Measurements from ENCODE around the gene SIGLEC15.
"Not testable (repeated sequence)": the region's sequence is repeated elsewhere in the genome, so short reads cannot be mapped to it uniquely, and the experiment has no call there.

SIGLEC15 gene

DNA sequence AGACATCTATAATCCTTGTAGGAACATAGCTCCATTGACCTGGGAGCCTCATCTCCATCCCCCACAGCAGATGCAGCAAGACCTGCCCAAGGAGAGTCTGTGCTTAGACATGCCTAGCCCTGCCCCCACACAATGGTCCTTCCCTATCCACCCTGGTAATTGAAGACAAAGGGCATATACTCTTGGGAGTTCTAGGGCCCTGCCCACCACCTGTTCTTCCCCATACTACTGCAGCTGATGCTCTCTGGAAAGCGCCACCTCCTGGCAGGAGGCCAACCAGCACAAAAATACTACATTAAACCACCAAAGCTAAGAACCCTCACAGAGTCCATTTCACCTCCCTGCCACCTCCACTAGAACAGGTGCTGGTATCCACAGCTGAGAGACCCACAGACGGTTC, 18.3 kb upstream of the SIGLEC15 start:
- H3K9me3 ChIP-seq (replicated peaks in 1 of 2; ENCODE audit: control insufficient read depth in 2 of 2, insufficient read depth in 1 of 2, low read depth in 1 of 2, low read length in 2 of 2); H3K79me1 ChIP-seq (ENCODE audit: low read depth, low read length); H3K18ac ChIP-seq (ENCODE audit: low read length); H2BK5ac ChIP-seq (ENCODE audit: low read length); H4K91ac ChIP-seq (ENCODE audit: low read depth, low read length, poor library complexity); DNase-seq (ENCODE audit: low spot score); H3K27ac ChIP-seq (replicated peaks; ENCODE audit: low read length); H3K27me3 ChIP-seq (ENCODE audit: control insufficient read depth in 3 of 3, insufficient read depth in 3 of 3, low read depth in 1 of 3, low read length in 3 of 3); H2BK15ac ChIP-seq (ENCODE audit: low read length); H3K23ac ChIP-seq (ENCODE audit: low read depth, low read length, poor library complexity); H3K14ac ChIP-seq (ENCODE audit: low read length); H3K36me3 ChIP-seq (replicated peaks in 1 of 2; ENCODE audit: control insufficient read depth in 2 of 2, insufficient read depth in 2 of 2, low read length in 2 of 2); H2AK5ac ChIP-seq (ENCODE audit: low read depth, low read length); H4K8ac ChIP-seq (ENCODE audit: low read depth, low read length); H2BK120ac ChIP-seq (ENCODE audit: low read depth, low read length); H3K4ac ChIP-seq (ENCODE audit: low read length); H3K4me1 ChIP-seq (ENCODE audit: control insufficient read depth in 2 of 2, insufficient read depth in 1 of 2, low read depth in 1 of 2, low read length in 2 of 2); H3K4me3 ChIP-seq (ENCODE audit: low read length in 2 of 2); H3K4me2 ChIP-seq (ENCODE audit: insufficient read depth, low read length, poor library complexity, severe bottlenecking); H3K9ac ChIP-seq (ENCODE audit: low read depth, low read length, poor library complexity): not testable (repeated sequence)
- peak overlapping the region; percentile 12 for H2AFZ ChIP-seq (ENCODE audit: low read length)
- WGBS, 2 donors (ENCODE audit: extremely low coverage in 2 of 2, insufficient read length in 2 of 2, insufficient replicate concordance in 1 of 2) = no CpG with 5 or more reads among the region's 2 CpGs
- H2BK12ac ChIP-seq (ENCODE audit: low read length) = peak overlapping the region; percentile 41

GRCh38 chr18:45814733-45815132, 10.7 kb upstream of the SIGLEC15 start:
- H2AK5ac ChIP-seq (ENCODE audit: low read depth, low read length); H3K23ac ChIP-seq (ENCODE audit: low read depth, low read length, poor library complexity); DNase-seq (ENCODE audit: low spot score); H3K27ac ChIP-seq (replicated peaks; ENCODE audit: low read length); H3K27me3 ChIP-seq (ENCODE audit: control insufficient read depth in 3 of 3, insufficient read depth in 3 of 3, low read depth in 1 of 3, low read length in 3 of 3); H3K14ac ChIP-seq (ENCODE audit: low read length); H4K91ac ChIP-seq (ENCODE audit: low read depth, low read length, poor library complexity); H3K4me3 ChIP-seq (ENCODE audit: low read length in 2 of 2); H3K9ac ChIP-seq (ENCODE audit: low read depth, low read length, poor library complexity); H3K4me1 ChIP-seq (ENCODE audit: control insufficient read depth in 2 of 2, insufficient read depth in 1 of 2, low read depth in 1 of 2, low read length in 2 of 2); H3K36me3 ChIP-seq (replicated peaks in 1 of 2; ENCODE audit: control insufficient read depth in 2 of 2, insufficient read depth in 2 of 2, low read length in 2 of 2); H2AFZ ChIP-seq (ENCODE audit: low read length); H2BK12ac ChIP-seq (ENCODE audit: low read length); H2BK15ac ChIP-seq (ENCODE audit: low read length); H2BK120ac ChIP-seq (ENCODE audit: low read depth, low read length); H3K79me1 ChIP-seq (ENCODE audit: low read depth, low read length); H3K9me3 ChIP-seq (replicated peaks in 1 of 2; ENCODE audit: control insufficient read depth in 2 of 2, insufficient read depth in 1 of 2, low read depth in 1 of 2, low read length in 2 of 2); H4K8ac ChIP-seq (ENCODE audit: low read depth, low read length); H3K4me2 ChIP-seq (ENCODE audit: insufficient read depth, low read length, poor library complexity, severe bottlenecking); H2BK5ac ChIP-seq (ENCODE audit: low read length); H3K4ac ChIP-seq (ENCODE audit: low read length); H3K18ac ChIP-seq (ENCODE audit: low read length): not testable (repeated sequence)

DNA sequence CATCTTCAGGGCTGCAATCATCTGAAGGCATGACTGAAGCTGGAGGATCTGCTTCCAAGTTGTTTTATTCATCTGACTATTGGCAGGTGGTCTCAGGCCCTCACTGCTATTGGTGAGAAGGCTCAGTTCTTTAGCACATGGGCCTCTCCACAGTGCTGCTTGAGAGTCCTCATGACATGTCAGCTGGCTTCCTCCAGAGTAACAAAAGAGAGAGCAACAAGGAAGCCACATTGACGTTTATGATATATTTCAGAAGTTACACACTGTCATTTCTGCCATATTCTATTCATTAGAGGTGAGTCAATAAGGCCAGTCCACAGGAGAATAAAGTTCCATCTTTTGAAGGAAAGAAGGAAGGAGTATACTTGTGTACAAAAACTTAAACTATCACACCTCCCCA, 7.9 kb upstream of the SIGLEC15 start:
- Histone ChIP-seq H3K79me1 (ENCODE audit: low read depth, low read length) (no peaks in the 10 kb centered on the region), H3K4me2 (ENCODE audit: insufficient read depth, low read length, poor library complexity, severe bottlenecking) (no peak overlapping the region), H2BK15ac (ENCODE audit: low read length) (no peak overlapping the region), H3K36me3 (replicated peaks in 1 of 2; ENCODE audit: control insufficient read depth in 2 of 2, insufficient read depth in 2 of 2, low read length in 2 of 2) (no peaks in the 10 kb centered on the region), H2BK5ac (ENCODE audit: low read length) (no peak overlapping the region), H3K4me1 (ENCODE audit: control insufficient read depth in 2 of 2, insufficient read depth in 1 of 2, low read depth in 1 of 2, low read length in 2 of 2) (no peaks in the 10 kb centered on the region), H3K18ac (ENCODE audit: low read length) (no peak overlapping the region), H2BK12ac (ENCODE audit: low read length) (no peak overlapping the region), H3K27ac (replicated peaks; ENCODE audit: low read length) (no peak overlapping the region), H3K9me3 (replicated peaks in 1 of 2; ENCODE audit: control insufficient read depth in 2 of 2, insufficient read depth in 1 of 2, low read depth in 1 of 2, low read length in 2 of 2) (no peaks in the 10 kb centered on the region), H4K8ac (ENCODE audit: low read depth, low read length) (no peak overlapping the region), H2AFZ (ENCODE audit: low read length) (peak overlapping the region; percentile 40), H3K9ac (ENCODE audit: low read depth, low read length, poor library complexity) (no peak overlapping the region), H3K4ac (ENCODE audit: low read length) (no peak overlapping the region), H2AK5ac (ENCODE audit: low read depth, low read length) (no peak overlapping the region), H3K14ac (ENCODE audit: low read length) (no peak overlapping the region), H3K27me3 (ENCODE audit: control insufficient read depth in 3 of 3, insufficient read depth in 3 of 3, low read depth in 1 of 3, low read length in 3 of 3) (peaks cover 0 to 2% (median 0%) of the 10 kb centered on the region in 3 experiments), H4K91ac (ENCODE audit: low read depth, low read length, poor library complexity) (no peak overlapping the region), H3K4me3 (ENCODE audit: low read length in 2 of 2) (no peak overlapping the region), H3K23ac (ENCODE audit: low read depth, low read length, poor library complexity) (no peak overlapping the region), H2BK120ac (ENCODE audit: low read depth, low read length) (no peak overlapping the region)
- no CpG with 5 or more reads among the region's 1 CpG for WGBS, 2 donors (ENCODE audit: extremely low coverage in 2 of 2, insufficient read length in 2 of 2, insufficient replicate concordance in 1 of 2)
- no peak for DNase-seq (ENCODE audit: low spot score)

GRCh38 chr18:45818765-45819164, 6.7 kb upstream of the SIGLEC15 start:
- not testable (repeated sequence) for H3K14ac ChIP-seq (ENCODE audit: low read length); H3K4ac ChIP-seq (ENCODE audit: low read length); H4K91ac ChIP-seq (ENCODE audit: low read depth, low read length, poor library complexity); H2AK5ac ChIP-seq (ENCODE audit: low read depth, low read length); H3K36me3 ChIP-seq (replicated peaks in 1 of 2; ENCODE audit: control insufficient read depth in 2 of 2, insufficient read depth in 2 of 2, low read length in 2 of 2); H2BK5ac ChIP-seq (ENCODE audit: low read length); DNase-seq (ENCODE audit: low spot score); H2BK15ac ChIP-seq (ENCODE audit: low read length); H3K23ac ChIP-seq (ENCODE audit: low read depth, low read length, poor library complexity); H2AFZ ChIP-seq (ENCODE audit: low read length); H2BK120ac ChIP-seq (ENCODE audit: low read depth, low read length); H3K79me1 ChIP-seq (ENCODE audit: low read depth, low read length); H2BK12ac ChIP-seq (ENCODE audit: low read length); H3K27me3 ChIP-seq (ENCODE audit: control insufficient read depth in 3 of 3, insufficient read depth in 3 of 3, low read depth in 1 of 3, low read length in 3 of 3); H3K9me3 ChIP-seq (replicated peaks in 1 of 2; ENCODE audit: control insufficient read depth in 2 of 2, insufficient read depth in 1 of 2, low read depth in 1 of 2, low read length in 2 of 2); H3K4me3 ChIP-seq (ENCODE audit: low read length in 2 of 2); H3K18ac ChIP-seq (ENCODE audit: low read length); H3K4me2 ChIP-seq (ENCODE audit: insufficient read depth, low read length, poor library complexity, severe bottlenecking); H3K4me1 ChIP-seq (ENCODE audit: control insufficient read depth in 2 of 2, insufficient read depth in 1 of 2, low read depth in 1 of 2, low read length in 2 of 2); H4K8ac ChIP-seq (ENCODE audit: low read depth, low read length); H3K9ac ChIP-seq (ENCODE audit: low read depth, low read length, poor library complexity); H3K27ac ChIP-seq (replicated peaks; ENCODE audit: low read length)
- no CpG with 5 or more reads among the region's 8 CpGs for WGBS, 2 donors (ENCODE audit: extremely low coverage in 2 of 2, insufficient read length in 2 of 2, insufficient replicate concordance in 1 of 2)

All from neuronal stem cell (in vitro differentiated cells).